HG03025 (cell line): ENCODE measurements around the gene ARL2BP.
"Not testable (repeated sequence)": the region's sequence is repeated elsewhere in the genome, so short reads cannot be mapped to it uniquely, and the experiment has no call there.

Source experiments
- ATAC-seq: cut with Tn5 transposase; IDR thresholded peaks from one replicate; pipeline ENCODE4 v1.9.1; 2021; ENCODE audit warnings: mild to moderate bottlenecking, moderate library complexity; ENCODE audit not compliant: unreplicated experiment, low FRiP score

ARL2BP gene

DNA sequence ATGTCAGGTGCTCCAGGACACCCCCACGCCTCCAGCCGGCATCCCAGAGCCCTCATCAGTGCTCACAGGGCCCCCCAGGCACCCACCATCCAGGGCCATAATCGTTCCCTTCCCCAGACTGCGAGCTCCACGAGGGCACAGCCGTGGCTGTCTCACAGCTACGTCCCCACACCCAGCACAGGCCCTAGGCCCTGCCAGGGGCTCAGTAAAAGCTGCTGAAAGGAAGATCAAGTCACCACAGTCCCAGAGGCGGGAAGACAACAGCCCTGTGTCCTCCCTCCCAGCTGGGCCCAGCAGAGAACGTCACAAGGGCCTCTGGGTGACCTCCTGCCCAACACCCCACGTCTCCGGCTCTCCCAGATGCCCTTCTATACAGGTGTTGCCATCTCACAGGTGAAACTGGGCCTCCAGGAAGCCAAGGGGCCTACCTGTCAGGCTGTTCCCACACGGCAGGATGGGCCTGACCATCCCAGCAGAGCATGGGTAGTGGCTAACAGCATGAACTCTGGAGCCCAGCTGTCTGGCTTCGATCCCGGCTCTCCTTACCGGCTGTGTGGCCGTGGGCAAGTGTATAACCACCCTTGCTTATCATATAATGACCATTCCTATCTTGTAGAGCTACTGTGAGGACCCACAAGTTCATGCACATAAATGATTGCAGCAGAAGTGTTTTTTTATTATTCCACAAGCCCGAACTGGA, 17.9 kb downstream of the ARL2BP start:
- ATAC-seq: no peak

DNA sequence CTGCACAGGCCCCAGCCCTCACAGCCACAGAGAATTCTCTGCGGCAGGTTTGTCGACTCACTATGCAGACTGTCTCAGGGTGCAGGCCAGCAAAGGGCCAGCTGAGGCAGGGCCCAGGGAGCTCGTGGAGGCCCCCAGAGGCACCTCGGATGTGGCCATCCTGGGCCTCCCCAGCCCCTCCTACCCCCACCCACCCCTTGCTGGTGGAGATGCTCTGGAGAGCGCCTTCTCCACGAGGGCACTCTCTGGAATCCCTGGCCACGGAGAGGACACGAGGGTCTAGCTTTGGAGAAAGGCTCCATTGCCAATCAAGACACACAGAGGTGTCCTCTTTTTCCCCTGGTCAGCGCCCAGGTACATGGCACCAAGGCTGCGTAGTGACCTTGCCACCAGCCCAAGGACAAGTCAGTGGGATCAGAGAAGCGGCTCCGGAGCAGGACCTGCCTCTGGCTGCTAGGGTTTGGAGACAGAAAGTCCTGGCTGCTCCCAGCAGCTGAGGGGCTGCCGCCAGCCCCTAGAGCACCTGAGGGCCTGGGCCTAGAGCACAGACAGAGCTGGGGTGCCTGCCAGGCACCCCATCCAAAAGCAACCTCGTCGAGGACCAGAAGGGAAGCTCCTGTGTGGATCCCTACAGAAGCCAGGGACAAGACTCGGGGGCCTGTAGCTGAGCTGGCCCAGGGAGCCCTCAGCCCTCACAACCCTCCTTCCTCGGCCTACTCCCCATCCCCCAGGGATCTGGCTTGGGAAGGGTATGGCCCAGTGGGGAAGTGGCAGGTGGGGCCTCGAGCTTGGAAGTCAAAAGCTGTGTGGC, 18.7 kb downstream of the ARL2BP start:
- no peak for ATAC-seq

DNA sequence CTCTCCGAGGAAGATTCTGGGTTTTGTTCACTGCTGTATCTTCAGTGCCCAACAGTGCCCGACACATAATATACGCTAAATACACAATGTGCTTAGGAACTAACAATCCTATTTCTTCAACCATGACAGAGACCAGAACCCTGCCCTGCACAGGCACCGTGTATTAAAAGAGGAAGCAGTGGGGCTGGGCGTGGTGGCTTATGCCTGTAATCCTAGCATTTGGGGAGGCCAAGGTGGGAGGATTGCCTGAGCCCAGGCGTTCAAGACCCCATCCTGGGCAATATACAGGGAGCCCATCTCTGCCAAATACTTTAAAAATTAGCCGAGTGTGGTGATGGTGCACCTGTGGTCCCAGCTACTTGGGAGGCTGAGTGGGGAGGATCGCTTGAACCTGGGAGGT, 19.3 kb downstream of the ARL2BP start:
- no peak for ATAC-seq

DNA sequence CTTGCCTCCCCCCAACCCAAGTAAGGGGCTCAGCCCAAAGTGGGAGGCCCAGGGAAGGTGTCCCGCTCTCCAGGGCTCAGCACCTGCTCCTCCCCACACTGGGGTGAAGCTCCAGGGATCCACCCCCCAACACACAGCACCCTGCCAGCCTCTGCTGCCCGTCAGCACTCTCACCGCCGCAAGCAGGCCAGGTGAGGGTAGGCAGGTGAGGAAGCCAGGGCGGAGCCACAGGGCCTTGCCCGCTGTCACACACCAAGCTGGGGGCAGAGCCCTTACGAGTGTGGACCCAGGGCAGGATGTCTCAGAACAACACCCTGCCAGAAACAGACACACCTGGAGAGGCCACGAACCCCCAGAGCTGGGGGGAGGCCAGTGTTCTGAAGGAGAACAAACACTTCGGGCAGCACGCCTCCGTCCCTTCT, 19.9 kb downstream of the ARL2BP start:
- ATAC-seq: no peak

DNA sequence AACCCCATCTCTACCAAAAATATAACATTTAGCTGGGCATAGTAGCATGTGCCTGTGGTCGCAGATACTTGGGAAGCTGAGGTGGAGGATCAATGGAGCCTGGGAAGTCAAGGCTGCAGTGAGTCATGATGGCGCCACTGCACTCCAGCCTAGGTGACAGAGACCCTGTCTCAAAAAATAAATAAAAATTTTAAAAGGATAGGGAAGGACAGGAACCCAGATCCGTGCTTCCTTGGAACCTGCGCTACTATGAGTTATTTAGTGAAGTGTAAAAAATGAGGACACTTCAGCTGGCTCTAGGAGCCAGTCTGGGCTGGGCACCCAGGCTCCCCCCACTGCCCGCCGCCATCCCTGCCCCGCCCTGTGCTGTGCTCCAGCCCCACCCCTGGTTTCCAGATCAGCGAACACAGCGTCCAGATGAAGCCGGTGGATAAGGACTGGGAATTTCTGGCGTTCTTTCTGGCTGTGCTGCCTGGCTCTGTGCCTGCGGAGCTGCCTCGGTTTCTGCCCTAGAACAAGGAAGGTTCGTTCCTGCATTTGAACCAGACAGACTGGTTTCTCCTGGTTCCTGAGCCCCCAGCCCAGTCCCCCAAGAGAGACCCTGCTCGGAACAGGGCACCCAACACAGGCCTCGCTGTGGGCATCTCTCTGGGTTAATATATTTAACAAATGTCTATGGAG, 20.9 kb downstream of the ARL2BP start:
- no peak for ATAC-seq

DNA sequence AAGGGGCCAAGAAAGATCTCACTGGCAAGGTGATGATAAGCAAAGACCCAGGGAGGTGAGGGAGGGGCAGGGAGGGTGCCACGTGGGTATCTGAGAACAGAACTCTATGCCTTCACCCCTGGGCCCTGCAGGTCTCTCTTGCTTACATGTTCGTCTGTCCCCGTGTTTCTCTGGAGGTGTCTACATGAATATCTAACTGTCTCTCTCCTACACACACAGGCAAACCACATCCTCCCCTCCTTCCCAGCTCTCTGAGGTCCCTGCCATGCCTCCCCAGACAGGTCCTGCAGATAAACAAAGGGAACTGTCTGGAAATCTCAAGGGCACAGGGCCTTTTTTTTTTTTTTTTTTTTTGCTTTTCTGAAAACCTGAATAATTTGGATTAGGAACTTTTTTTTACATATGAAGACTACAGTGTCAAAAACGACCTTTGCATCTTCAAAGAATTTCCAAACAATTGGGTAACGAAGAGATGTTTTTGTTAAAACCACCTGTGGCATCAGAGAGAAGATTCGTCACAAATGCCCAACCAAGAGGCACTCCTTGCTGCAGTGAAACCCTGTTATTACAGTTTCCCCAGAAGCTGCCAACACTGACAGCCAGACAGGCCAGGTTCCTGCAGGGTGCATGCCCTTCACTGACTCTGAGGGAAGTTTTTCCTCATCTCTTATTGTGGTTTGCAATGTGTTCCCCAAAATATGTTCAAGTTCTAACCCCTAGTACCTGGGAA, 21.6 kb downstream of the ARL2BP start:
- no peak for ATAC-seq

DNA sequence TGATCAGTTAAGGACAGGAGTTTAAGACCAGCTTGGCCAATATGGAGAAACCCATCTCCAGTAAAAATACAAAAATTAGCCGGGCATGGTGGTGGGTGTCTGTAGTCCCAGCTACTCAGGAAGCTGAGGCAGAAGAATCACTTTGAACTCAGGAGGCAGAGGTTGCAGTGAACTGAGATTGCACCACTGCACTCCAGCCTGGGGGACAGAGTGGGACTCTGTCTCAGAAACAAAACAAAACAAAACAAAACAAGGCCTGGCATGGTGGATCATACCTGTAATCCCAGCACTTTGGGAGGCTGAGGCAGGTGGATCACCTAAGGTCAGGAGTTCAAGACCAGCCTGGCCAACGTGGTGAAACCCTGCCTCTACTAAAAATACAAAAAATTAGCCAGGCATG, 22.3 kb downstream of the ARL2BP start:
- ATAC-seq: not testable (repeated sequence)

DNA sequence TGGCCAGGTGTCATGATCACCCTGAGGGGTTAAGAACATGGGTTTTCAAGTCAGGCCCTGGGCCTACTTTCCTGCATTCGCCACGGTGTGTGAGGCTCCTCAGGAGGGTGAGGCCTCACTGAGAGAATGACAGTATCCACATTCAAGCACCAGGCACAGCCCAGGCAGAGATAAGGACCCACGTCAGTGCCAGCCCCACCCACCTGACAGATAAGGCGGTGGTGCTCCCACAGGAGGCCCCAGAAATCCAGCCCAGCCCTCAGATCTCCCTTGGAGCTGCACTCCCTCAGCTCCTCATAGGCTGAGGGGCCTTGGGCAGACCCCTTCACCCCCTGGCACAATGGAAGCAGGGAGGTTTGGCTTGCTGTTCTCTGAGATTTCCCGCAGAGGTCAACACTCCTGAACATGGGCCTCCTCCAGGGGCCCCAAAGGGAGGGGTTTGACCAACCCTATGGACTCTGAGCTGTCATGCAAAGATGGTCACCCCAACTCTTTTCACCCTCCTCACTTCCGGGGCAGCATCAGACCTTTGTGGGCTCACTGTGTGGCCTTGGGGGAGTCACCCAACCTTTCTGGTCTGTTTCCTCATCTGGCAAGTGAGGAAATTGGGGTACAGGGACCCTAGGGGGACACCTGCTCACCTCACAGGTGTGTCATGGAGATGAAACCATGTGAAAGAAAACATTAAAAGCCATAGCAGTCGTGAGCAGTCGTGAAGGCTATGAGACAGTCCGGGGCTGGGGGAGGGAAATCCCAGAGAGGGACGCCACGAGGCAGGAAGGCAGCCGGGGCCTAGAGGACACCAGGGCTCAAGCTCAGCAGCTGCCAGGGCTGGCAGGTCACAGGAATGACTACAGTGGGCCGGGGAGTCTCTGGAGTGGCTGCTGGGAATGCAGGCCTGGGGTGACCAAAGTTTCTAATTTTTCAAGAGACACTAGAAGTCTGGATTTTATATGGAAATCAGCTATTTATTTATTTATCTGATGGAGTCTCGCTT, 24.0 kb downstream of the ARL2BP start:
- no peak for ATAC-seq

DNA sequence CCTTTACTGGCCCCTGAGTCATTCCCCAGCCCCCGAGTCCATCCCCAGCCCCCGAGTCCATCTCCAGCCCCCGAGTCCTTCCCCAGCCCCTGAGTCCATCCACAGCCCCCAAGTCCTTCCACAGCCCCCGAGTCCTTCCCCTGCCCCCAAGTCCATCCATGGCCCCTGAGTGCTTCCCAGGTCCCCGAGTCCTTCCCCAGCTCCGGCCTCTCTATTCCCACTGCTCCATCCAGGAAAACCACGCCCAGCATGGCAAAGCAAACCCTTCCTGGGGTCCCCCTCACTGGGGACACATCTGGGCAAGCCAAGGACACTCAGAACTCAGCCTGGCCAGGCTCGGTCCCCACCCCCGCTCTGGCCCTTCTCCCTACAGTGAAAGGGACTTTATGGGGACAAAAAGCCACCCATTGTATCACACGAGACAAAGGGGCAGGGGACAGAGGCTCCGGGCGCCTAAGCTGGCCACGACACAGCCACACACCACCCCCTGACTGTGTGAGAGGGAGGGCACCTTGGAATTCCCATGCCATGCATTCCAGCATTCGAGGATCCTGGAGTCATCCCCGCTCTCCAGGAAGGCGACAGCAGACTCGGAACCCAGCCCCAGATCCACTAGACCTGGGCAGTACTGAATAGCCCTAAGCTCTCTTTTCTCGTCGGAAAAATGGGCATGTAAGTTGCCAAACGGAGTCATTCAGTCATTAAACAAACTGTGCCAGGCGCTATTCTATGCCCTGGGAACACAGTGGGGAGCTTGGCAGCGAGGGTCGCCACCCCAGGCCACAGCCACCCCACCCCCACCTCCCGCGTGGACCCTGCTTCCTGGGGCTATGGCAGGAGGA, 25.4 kb downstream of the ARL2BP start:
- no peak for ATAC-seq

DNA sequence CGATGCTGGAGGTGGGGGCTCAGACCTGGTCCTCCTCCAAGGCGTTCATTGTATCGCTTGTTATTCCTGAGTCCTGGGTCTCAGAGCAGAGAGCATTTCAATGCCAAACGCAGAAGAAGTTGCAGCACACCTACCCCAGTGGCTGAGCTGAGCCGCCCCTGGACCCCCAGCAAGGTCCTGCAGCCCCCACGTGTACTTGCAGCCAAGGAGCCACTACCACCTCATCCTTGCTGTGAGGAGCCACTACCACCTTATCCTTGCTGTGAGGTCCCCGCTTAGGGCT, 25.9 kb downstream of the ARL2BP start:
- no peak for ATAC-seq

DNA sequence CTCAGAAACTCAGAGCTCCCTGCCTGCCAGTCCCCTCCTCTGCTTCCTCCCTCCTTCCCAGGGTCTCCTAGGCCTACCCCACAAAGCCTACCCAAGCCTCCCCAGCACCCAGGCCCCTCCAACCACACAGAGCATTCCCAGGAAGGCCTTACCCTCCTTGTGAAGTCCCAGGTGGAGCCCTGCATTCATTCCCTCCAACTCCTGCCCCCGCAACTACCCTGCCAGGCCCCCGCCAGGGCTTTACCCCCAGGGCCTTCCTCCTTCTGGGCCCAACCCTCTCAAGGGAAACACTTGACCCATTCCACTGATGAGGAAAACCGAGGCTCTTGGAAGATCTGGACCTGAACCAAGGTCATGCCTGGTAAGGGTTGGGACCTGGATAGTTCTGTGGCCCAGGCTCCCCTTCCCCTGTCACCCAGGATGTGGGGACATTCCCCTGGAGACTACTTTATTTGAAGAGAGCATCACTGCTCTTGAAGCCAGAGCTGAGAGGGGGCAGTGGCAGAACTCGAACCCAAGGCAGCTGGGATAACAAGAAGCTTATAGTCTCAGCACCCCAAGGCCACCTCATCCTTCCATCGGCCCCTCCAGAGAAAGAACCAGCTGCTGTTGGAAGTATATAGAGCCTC, 26.9 kb downstream of the ARL2BP start:
- no peak for ATAC-seq

DNA sequence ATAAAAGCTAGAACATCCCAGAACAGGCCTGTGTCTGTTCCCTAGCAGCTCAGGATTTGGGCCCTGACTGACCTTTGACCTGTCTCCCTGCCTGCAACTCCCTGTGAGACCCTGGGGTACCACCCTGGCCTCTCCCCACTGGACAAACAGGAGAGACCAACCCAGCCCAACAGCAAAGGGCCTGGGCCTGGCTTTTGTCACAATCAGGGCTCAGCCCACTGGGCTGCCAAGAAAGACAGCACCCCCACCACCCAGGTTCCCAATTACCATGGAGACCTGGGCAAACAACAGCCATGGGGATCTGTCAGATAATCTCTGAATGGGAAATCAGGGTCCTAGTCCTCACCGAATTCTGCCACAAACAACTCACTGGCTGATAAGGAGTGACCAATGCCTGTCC, 28.3 kb downstream of the ARL2BP start:
- ATAC-seq: no peak

DNA sequence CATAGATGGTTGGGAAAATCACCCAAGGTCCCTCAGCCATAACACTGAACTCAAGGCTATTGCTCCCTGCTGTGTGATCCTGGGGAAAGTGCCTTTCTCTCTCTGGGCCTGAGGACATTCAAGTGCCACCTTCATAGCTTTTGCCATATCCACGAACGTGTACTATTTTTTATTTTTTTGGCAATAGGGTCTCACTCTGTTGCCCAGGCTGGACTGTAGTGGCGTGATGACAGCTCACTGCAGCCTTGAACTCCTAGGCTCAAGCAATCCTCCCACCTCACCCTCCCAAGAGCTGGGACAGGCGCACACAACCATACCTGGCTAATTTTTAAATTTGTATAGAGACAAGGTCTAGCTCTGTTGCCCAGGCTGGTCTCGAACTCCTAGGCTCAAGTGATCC, 28.8 kb downstream of the ARL2BP start:
- ATAC-seq: no peak

DNA sequence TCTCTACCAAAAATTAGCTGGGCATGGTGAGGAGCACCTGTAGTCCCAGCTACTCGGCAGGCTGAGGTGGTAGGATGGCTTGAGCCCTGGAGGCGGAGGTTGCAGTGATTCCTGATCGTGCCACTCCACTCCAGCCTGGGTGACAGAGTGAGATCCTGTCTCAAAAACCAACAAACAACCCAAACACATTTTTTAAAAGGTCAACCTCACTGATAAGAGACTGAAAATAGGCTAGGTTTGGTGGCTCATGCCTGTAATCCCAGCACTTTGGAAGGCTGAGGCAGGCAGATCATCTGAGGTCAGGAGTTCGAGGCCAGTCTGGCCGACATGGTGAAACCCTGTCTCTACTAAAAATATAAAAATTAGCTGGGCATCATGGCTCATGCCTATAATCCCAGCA, 30.9 kb downstream of the ARL2BP start:
- not testable (repeated sequence) for ATAC-seq

DNA sequence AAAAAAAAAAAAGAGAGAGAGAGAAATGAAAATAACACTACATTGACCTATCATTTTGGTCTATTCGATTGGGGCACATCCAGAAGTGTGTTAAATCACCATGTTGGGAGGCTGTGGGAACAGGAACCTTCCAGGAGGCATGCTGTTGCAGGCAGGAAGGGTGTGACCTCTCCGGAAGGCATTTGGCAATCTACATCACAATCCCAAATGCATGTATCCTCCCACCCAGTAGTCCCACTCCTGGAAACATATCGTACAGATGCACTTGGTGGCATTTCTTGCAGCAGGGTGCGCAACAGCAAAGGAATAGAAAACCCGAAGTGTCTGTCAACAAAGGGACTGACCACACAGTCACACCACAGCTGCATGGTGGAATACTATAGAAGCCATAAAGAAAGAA, 31.5 kb downstream of the ARL2BP start:
- ATAC-seq: no peak

DNA sequence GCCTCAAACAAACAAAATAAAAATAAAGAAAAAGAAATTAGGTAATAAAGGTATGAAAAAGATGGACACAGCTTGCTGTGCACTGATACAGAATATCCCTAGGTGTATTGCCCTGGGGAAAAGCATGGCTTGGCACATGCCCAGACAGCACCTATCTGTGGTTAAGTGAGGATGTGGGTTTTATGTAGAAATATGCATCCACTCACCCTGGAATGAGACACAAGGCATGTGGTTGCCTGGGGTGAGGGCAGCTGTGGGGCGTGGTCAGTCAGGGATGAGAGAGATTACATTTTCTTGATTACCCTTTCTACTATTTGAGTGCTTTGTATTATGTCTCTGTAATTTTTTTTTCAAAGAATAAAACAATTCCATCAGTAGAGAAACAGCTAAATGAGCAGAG, 32.5 kb downstream of the ARL2BP start:
- no peak for ATAC-seq

DNA sequence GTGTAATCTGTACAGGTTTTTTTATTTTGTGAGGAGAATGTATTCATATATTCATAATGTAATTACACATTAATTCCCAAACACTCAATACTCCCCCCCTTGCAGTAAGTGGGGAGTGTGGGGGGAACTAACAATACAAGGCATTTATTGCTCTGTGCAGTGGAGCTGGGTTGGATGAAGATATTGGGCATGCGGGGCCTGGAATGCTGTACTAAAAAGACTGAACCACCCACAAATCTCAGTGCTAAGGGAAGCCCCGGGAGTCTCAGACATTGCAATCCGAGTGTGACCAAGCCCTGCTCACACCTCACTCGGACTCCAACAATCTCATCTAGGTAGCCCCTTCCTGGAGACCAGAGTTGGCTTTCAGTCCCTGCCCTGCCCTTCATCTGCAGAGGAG, 33.4 kb downstream of the ARL2BP start:
- ATAC-seq: no peak

DNA sequence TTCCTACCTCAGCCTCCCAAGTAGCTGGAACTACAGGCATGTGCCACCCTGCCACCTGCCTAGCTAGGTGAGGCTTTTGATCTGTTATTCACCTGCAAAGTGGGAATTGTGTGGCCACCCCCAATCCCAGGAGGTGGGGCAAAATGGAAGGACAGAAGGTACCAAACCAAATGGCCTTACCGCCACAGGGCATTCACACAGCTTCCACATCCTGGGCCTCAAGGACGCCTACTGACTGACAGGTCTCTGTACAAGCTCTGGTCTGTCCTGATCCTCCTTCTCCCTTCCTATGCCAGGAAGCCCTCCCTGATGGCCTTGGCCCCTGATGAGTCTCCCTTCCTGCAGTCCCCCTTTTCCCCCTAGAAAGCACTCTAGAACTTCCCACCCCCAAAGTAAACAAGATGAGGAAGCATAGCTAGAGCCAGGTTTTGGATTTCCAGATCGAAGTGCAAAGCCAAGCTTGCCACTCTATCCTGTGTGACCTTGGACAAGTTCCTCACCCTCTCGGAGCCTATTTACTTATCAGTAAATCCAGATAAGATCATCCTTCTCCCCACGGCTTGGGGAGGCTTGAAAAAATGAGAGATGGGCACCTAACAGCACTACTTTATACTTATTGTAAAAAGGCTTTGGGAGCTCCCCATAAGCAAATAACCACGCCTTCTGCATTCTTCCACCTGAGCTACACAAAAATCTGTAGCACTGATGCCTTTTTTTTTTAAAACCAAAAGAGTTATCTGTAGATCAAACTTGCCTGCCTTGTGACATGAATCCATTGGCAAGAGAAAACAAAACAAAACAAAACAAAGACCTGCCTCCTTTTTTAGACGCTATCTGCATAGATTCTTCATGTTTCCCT, 35.0 kb downstream of the ARL2BP start:
- no peak for ATAC-seq
